ENCODE results near the gene C16orf54. TPM values are rescaled to one million over a fixed set of nuclear protein-coding genes. Genes with fewer than 3 reads are reported as not detected.

The C16orf54 gene
- total and polyA plus RNA-seq, 9 of the 15 experiments (the other 6 are each of a cell fraction or from before 2014, with no cell fraction given), result 0.09 TPM; not detected in 8

- TF ChIP-seq RREB1 (CRISPR knock-in tag; IDR thresholded peaks at IDR 0.05) (no peak), U2AF1 (optimal IDR thresholded peaks at IDR 0.05; ENCODE audit: low read depth, low read length) (no peak), CBX2 (IDR thresholded peaks at IDR 0.05; ENCODE audit: insufficient read depth, low read length, poor library complexity, severe bottlenecking) (no peak), ARID2 (IDR thresholded peaks at IDR 0.05) (no peak), E2F5 (CRISPR knock-in tag; IDR thresholded peaks at IDR 0.05) (no peak), ARHGAP35 (IDR thresholded peaks at IDR 0.05; ENCODE audit: partially characterized antibody) (no peak), HLTF (IDR thresholded peaks at IDR 0.05) (no peak), EP400 (IDR thresholded peaks at IDR 0.05) (no peak), PHB (CRISPR knock-in tag; IDR thresholded peaks at IDR 0.05) (no peak), DMBX1 (CRISPR knock-in tag; IDR thresholded peaks at IDR 0.05; ENCODE audit: borderline replicate concordance) (no peak), SOX6 (IDR thresholded peaks at IDR 0.05) (no peak), KDM4B (IDR thresholded peaks at IDR 0.05; ENCODE audit: borderline replicate concordance in 2 of 2, low read depth in 1 of 2) (no peak), SMC3 (conservative IDR thresholded peaks at IDR 0.05; ENCODE audit: insufficient read depth, low read depth, low read length) (0 out of 2 replicates have a peak, but pooled peaks have one; percentile 45), ZNF668 (CRISPR knock-in tag; IDR thresholded peaks at IDR 0.05) (no peak)
- TF ChIP-seq, protein P1, sequence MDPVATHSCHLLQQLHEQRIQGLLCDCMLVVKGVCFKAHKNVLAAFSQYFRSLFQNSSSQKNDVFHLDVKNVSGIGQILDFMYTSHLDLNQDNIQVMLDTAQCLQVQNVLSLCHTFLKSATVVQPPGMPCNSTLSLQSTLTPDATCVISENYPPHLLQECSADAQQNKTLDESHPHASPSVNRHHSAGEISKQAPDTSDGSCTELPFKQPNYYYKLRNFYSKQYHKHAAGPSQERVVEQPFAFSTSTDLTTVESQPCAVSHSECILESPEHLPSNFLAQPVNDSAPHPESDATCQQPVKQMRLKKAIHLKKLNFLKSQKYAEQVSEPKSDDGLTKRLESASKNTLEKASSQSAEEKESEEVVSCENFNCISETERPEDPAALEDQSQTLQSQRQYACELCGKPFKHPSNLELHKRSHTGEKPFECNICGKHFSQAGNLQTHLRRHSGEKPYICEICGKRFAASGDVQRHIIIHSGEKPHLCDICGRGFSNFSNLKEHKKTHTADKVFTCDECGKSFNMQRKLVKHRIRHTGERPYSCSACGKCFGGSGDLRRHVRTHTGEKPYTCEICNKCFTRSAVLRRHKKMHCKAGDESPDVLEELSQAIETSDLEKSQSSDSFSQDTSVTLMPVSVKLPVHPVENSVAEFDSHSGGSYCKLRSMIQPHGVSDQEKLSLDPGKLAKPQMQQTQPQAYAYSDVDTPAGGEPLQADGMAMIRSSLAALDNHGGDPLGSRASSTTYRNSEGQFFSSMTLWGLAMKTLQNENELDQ (CRISPR knock-in tag; IDR thresholded peaks at IDR 0.05; ENCODE audit: borderline replicate concordance), result no peak
Measured at GRCh38 chr16:29729116-29729521, 16.7 kb downstream of the C16orf54 start (continued).
